Activated T-cell treated with anti-CD3 and anti-CD28 coated beads for 48 hours (primary cell): ENCODE data around the gene ZFR.
"Not testable (repeated sequence)": the region's sequence is repeated elsewhere in the genome, so short reads cannot be mapped to it uniquely, and the experiment has no call there.

Source experiments
- DNase-seq: peaks from one replicate; pipeline ENCODE4 v3.0.0-alpha.2; 2020; ENCODE audit warnings: low read depth

The ZFR gene

DNA sequence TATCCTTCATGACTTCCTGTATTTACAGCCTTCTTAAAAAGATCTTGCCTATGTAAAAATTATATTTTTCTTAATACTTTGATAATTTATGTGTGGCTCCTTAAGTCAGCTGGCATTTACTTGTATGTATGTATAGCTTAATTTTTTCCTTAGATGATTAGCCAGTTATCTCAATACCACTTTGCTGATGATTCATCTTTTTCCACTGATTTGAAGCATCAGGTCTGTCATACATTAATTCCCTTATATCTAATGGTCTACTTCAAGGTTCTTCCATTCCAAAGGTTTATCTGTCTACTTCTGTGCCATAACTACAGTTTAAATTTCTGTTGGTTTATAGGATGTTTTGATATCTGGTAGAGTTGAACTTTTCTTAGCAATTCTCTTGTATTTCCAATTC, 86.9 kb downstream of the ZFR start:
- DNase-seq, result no peak

GRCh38 chr5:32355686-32356085, 88.9 kb downstream of the ZFR start:
- DNase-seq, result no peak

DNA sequence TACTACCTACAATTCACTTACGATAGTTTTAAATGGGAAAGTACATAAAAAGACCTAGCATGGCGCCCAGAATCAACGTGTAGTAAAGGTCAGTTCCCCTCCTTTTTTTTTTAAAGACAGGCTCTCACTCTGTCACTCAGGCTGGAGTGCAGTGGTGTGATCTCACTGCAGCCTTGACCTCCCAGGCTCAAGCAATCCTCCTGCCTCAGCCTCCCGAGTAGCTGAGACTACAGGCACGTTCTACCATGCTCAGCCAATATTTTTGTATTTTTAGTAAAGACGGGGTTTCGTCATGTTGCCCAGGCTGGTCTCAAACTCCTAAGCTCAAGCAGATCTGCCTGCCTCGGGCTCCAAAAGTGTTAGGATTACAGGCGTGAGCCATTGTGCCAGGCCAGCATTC, 91.1 kb downstream of the ZFR start:
- DNase-seq, result no peak

DNA sequence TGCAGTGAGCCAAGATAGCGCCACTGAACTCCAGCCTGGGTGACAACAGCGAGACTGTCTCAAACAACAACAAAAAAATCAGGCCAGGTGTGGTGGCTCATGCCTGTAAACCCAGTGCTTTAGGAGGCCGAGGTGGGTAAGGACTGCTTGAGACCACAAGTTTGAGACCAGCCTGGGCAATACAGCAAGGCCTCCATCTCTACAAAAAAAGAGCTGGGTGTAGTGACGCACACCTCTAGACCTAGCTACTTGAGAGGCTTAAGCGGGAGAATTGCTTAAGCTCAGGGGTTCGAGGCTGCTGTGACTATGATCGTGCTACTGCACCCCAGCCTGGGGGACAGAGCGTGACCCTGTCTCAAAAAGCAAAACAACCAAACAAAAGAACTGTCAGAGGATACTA, 91.9 kb downstream of the ZFR start:
- no peak for DNase-seq

DNA sequence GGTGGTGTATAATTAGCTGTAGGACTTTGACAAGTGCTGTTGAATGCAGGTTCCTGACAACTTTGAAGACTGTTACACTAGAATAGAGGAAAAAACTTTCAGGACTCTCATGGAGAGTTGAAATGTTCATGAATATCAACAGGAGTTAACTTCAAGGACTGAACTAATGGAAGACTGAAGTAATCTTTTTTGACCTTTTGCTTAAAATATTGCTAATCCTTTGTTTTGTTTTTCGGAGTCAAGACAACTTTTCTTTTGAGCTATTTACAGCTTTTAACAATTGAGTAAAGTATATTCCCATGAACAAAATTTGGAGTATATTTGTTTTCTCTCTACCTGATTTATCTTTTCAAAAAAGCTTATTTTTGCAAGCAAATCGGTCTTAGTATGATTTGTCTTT, 97.7 kb downstream of the ZFR start:
- no peak for DNase-seq

GRCh38 chr5:32343058-32343672, 101.4 kb downstream of the ZFR start:
- no peak for DNase-seq

DNA sequence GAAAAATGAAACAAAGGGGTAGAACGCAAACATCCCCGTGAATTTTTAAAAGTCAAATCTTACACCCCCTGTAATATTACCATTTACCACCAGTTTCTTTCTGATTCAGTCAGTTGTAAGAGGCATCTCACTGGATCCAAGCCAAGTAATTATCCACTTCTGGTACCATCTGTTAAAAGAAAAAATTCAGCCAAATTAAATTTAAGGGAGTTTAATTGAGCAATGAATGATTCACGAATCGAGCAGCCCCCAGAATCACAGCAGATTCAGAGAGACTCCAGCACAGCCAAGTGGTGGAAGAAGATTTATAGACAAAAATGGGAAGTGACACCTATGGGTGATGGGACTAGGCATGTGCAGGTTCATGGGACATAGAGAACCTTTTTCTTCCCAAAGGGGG, 101.9 kb downstream of the ZFR start:
- no peak for DNase-seq

DNA sequence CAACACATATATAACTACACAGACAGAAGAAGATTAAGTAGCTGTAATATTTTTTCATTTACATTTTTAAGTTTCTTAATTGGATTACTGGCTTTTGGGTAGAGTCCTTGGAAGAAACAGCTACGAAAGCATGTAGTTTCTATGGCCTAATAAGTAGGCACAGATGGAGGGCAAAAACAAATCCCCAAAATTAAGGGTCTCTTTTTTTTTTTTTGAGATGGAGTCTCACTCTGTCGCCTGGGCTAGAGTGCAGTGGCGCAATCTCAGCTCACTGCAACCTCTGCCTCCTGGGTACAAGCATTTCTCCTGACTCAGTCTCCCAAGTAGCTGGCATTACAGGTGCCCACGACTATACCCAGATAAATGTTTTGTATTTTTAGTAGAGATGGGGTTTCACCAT, 104.7 kb downstream of the ZFR start:
- no peak for DNase-seq

- no peak for DNase-seq
Observed at GRCh38 chr5:32339198-32339597, 105.3 kb downstream of the ZFR start.

GRCh38 chr5:32332966-32333365, 111.6 kb downstream of the ZFR start:
- no peak for DNase-seq

DNA sequence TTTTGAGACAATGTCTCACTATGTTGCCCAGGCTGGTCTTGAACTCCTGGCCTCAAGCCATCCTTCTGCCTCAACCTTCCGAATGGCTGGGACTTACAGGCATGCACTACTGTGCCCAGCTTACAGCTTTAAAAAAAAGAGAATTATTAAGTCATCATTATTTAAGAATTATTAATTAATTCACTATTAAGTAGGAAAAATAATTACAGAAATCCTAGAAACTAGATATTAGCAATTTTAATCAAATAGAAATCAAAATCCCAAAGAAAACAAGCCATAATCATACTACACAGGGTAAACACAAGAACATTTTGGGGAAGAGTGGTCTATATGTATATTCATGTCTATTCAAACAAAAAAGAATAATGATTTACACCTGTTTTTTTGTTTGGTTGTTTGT, 112.2 kb downstream of the ZFR start:
- no peak for DNase-seq

DNA sequence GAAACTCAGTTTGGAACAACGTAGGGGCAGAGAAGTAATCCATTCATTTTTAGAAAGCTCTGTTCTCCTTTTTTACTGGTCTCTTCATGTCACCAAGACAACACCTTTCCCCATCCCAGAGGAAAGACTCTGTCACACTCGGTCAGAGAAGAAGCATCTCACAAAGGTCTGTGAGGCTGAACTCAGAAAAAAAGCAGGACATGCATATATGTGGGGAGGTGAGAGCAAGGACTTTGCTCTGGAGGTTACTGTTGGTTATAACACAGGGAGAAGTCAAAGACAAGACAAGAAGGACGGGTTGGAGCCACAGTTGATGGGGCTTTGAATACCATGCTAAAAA, 112.6 kb downstream of the ZFR start:
- no peak for DNase-seq

DNA sequence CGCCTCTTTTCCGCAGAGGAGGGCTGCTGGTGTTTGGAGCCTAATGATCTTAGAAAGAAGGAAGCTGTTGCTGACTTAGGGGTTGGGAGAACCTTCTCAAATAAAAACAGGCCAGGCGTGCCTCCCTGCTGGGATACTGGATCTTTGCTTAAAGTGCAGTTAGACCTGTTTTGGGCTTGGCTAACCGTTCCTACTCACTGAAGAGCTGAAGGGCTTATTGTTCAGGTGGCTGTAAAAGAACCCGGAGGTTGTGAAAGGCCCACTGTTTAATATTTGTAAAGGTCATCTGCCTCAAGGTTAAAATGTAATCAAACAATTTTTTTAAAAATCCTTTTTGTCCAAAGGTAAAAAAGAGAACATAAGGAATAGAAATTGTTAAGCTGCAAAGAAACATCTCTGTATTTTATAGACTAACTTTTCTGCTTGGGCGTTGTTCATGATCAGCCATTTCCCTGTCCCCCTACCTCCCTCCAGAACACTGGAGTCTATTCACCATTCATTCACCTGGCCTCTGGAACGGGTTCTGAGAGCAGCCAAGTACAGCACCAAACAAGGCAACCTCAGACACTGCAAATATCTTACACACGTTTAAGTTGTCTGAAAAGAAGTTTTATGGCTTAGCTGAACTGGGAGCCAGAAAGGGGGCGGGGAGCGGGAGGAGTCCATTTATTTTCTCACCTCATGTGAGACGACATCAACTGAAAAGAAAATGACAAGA, 113.2 kb downstream of the ZFR start:
- no peak for DNase-seq

GRCh38 chr5:32330126-32330971, 114.2 kb downstream of the ZFR start:
- no peak for DNase-seq

GRCh38 chr5:32329395-32329834, 115.1 kb downstream of the ZFR start:
- DNase-seq, result peak; percentile 35

GRCh38 chr5:32326216-32326772, 118.2 kb downstream of the ZFR start:
- DNase-seq, result no peak

GRCh38 chr5:32325616-32326015, 118.9 kb downstream of the ZFR start:
- DNase-seq, result no peak

DNA sequence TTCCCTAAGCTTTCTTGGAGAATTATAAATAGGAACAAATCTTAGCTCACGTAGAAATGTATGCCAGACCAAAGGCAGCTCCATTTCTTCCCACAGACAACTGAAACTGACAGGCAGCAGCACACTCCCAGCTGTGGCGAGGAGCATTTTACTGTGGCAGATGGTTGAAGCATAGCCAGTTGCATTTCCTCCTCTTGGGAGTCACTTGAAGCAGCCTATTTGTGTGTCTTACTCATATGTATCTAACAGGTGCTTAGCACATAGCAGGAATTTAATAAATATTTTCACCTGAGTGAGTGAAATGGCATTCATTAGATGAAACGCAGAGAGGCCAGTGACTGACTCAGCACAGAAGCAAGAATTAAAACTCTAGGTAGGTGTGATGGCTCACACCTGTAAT, 119.5 kb downstream of the ZFR start:
- no peak for DNase-seq

DNA sequence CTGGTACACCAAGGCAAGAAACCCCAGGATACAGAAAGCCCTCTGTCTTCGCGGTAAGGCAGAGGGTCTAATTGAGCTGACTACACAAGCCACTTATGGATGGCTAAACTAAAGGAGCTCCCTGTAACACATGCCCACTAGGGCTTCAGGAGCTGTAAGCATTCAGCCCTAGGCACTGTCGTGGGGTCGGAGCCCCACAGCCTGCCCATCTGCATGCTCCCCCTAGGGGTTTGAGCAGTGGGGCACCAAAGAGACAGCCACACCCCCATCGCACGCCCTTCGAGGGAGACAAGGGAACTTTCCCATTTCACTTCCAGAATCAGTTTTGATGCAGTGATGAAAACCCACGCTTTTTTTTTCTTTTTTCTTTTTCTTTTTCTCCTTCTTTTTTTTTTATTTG, 120.8 kb downstream of the ZFR start:
- no peak for DNase-seq

GRCh38 chr5:32322882-32323281, 121.7 kb downstream of the ZFR start:
- no peak for DNase-seq

DNA sequence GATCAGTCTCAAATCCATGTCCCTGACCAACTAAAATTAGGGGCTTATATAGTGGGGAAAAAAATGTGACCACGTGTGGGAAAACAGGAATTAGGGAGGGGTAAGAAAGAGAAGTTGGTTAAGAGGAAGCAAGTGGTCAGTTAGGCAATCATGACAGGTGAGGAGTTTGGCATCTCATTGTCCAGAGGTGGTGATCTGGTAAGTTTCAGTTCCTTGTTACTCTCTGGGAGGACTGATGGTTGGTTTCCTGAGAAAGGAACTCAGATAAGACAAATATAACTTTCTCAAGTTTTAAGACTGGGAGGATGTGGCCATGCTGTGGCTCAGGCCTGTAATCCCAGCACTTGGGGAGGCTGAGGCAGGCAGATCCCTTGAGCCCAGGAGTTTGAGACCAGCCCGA, 122.8 kb downstream of the ZFR start:
- DNase-seq, result not testable (repeated sequence)

- no peak for DNase-seq
Observed at GRCh38 chr5:32320576-32320975, 124.0 kb downstream of the ZFR start.
